AG04449 (cell line): Measurements from ENCODE around the gene HOXB5.

Experiments
- CTCF ChIA-PET: fragments of 350-600 bp; formaldehyde crosslinking; extraction: SDS; loops from one replicate; lab custom pipeline; 2021; ENCODE audit warnings: antibody characterized with exemption; lab: Yijun Ruan, JAX
- POLR2A ChIA-PET: fragments of 400-600, 350-600 bp; formaldehyde crosslinking; extraction: SDS; loops from one replicate; lab custom pipeline; 2020; ENCODE audit warnings: antibody characterized with exemption, inconsistent platforms; lab: Yijun Ruan, JAX
- DNase-seq: peaks from one replicate; pipeline ENCODE4 v3.0.0-alpha.2; 2010; ENCODE audit warnings: low read depth, low spot score
- H3K4me3 ChIP-seq: 2 replicates; pipeline ENCODE4 v1.5.1; 2011; ENCODE audit warnings: low read depth, mild to moderate bottlenecking, control low read depth, low read length
- TF ChIP-seq, protein P1 (sequence below): IDR thresholded peaks from one replicate; pipeline ENCODE4 v1.5.1; 2011; ENCODE audit warnings: mild to moderate bottlenecking, moderate library complexity, low read length, control low read depth, inconsistent platforms; ENCODE audit not compliant: insufficient read depth; ENCODE audit errors: missing control alignments

The HOXB5 gene

DNA sequence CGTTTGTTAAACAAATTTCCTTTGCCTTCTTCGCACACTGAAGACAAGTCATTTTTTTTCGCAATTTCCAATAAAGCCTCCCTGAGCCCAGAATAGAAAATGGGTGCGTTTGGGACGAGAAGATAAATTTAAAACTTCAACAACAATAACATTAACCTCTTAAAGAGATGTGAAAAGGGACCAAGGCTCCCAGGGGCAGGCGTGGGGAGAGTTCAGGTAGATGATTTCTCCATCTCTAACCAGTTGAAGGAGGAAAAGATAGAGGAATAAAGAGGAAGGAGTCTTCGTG is 14.2 kb downstream of the HOXB5 start:
- peak overlapping the region; percentile 78 for H3K4me3 ChIP-seq
- no peak for DNase-seq
- POLR2A ChIA-PET: interaction anchor here (1.1 kb wide), 1 partner anchor 8 kb away, joined by 6 read pairs; no protein-coding TSS in a partner anchor
- TF ChIP-seq, protein P1, sequence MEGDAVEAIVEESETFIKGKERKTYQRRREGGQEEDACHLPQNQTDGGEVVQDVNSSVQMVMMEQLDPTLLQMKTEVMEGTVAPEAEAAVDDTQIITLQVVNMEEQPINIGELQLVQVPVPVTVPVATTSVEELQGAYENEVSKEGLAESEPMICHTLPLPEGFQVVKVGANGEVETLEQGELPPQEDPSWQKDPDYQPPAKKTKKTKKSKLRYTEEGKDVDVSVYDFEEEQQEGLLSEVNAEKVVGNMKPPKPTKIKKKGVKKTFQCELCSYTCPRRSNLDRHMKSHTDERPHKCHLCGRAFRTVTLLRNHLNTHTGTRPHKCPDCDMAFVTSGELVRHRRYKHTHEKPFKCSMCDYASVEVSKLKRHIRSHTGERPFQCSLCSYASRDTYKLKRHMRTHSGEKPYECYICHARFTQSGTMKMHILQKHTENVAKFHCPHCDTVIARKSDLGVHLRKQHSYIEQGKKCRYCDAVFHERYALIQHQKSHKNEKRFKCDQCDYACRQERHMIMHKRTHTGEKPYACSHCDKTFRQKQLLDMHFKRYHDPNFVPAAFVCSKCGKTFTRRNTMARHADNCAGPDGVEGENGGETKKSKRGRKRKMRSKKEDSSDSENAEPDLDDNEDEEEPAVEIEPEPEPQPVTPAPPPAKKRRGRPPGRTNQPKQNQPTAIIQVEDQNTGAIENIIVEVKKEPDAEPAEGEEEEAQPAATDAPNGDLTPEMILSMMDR: no peak
- CTCF ChIA-PET: interaction anchor here (0.5 to 2.8 kb wide), 2 partner anchors 9 to 14 kb away, joined by 3 to 13 read pairs; no protein-coding TSS in a partner anchor

DNA sequence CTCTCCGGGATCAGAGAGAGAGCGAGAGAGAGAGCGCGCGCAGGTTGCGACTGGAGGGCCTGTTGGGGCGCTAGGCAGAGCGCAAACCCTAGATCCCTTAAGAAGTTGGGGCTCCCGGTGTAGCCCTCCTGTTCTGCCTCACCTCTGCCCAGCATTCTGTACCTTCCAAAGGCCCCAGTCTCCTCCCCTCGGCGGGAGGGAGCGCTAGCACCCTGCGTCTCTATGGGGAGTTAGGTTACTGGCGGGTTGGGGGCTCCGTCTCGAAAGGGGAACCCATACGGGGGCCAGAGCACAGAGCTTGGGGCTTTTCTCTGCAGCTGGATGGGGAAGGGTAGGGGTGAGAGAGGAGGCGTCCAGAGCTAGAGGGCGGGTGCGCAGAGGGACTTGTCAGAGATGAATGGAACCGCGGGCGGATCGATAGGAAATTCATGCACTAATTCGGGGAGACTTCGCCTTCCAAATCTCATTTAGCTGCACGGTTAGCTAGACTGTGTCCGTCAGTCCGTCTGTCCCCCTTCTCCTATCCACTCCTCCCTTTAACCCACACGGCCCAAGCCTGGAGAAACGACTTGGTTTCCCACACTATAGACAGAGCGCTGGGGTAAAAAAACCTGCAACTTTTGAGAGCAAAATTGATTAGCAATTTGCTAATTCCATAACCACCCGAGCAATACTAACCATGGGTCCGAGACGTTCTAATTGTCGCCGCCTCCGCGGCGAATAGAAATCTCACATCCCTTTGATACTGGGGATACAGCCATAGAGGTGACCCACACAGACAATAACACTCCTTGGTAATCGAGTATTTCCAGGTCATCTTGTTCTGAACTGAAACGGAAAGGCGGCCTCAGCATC is 14.7 kb downstream of the HOXB5 start:
- TF ChIP-seq, protein P1: no peak
- POLR2A ChIA-PET: interaction anchor here (0.5 to 1.1 kb wide), 6 partner anchors 9 to 92 kb away, joined by 3 to 6 read pairs (median 4); no protein-coding TSS in a partner anchor
- no peak for DNase-seq
- peak overlapping the region; percentile 78 for H3K4me3 ChIP-seq
- CTCF ChIA-PET: interaction anchor here (0.5 to 2.8 kb wide), 4 partner anchors 9 to 86 kb away, joined by 3 to 13 read pairs (median 3); no protein-coding TSS in a partner anchor

DNA sequence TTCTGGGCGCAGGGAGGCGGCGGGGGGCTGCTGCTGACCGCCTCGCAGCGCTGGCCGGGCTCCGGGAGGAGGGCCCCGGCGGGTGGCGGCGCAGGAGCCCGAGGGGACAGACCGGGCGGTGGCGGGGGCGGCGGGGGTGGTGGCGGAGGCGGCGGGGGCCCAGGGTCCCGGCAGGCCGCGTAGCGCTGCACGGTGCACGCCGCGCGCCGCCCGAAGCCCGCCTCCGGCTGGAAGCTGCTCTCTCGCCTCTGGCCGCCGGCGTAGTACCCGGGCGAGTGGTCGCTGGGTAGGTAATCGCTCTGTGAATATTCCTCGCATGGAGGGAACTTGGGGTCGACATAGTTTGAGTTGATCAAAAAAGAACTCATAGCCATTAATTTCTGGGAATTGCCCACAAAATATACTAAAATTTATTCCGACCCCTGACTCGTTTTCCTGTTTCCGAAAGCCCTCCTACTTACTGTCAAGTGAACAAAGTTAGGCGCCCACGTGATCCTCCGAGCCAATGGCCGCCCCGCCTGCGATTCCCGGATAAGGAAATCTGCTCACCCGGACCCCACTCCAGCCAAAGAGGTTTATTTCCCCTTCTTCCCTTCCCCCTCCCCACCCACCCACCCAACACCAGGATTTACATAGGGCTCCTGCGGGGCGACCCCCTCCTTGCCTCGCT is 15.5 kb downstream of the HOXB5 start, which contains the start of gene HOXB4:
Gene HOXB4 (minus strand): TSS at position 405 of the 670 bp plus-strand sequence. CDS start 31 bp downstream, at position 374.
- DNase-seq: no peak
- TF ChIP-seq, protein P1: no peak
- ChIA-PET CTCF (interaction anchor here (0.9 to 2.8 kb wide), 4 partner anchors 10 to 85 kb away, joined by 3 to 13 read pairs (median 4); no protein-coding TSS in a partner anchor), POLR2A (interaction anchor here (0.5 to 2.8 kb wide), 6 partner anchors 9 to 92 kb away, joined by 3 to 16 read pairs (median 5); no protein-coding TSS in a partner anchor)
- H3K4me3 ChIP-seq: peak within 1 kb of the TSS; percentile 78

DNA sequence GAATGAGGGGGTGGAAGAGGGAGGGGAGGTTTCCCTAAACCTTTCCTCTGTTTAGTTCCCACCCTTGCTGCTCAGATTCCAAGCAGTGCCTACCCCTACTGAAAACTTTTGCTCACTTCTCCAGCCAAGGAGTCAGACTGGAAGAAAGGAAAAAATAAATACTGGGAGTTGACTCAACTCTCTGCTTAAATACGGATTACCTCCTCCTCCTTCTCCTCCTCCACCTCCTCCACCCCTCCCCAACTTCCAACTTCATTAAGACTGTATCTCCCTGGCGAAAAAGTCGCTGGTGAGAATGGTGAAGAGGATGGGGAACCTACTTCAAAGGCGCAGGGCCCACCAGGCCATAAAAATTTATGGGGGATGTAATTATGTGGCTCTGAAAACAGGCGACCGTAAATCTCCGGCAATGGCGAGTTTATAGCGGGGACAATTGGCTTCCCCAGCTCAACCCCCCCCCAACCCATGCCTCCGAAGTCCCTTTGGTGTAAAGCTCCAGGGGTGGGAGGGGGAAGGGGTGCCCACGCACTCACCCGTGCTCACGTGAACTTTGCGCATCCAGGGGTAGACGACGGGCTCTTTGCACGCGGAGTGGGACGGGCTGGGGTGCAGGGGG is 16.1 kb downstream of the HOXB5 start:
- TF ChIP-seq, protein P1: no peak
- DNase-seq: no peak
- ChIA-PET POLR2A (interaction anchor here (1.0 to 2.8 kb wide), 10 partner anchors 10 to 94 kb away, joined by 3 to 16 read pairs (median 6); partner anchors contain the start of gene HOXB5), CTCF (interaction anchor here (1.0 to 1.3 kb wide), 2 partner anchors 35 to 226 kb away, joined by 3 to 5 read pairs; no protein-coding TSS in a partner anchor)
- peak overlapping the region; percentile 78 for H3K4me3 ChIP-seq

DNA sequence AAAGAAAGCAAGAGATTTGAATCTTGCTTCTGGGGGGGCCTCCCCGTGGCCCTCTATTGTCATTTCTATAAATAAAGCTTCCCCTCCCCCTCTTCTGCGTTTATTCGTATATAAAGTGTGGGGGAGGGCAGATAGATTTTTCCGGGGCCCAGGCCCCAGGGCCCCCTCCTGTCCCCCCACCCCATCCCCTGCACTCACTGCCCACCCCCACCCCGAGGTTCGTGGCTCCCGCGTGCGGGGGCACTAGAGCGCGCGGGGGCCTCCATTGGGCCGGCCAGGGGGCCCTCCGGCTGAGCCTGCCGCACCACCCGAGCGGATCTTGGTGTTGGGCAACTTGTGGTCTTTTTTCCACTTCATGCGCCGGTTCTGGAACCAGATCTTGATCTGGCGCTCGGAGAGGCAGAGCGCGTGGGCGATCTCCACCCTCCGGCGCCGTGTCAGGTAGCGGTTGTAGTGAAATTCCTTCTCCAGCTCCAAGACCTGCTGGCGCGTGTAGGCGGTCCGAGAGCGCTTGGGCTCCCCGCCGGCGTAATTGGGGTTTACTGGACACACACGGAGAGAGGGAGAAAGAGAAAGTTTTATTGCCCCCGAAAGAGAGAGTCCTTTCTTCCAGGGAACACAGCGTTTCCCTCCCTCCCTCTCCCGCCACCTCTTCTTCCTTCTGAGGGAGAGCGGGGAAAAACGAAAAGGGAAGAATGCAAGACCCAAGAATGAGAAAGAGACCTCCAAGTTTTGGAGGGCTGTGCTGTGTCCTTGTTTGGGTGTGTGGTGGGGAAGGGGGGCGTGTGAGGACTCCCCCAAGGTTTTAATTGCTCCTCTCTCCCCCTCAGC is 16.9 kb downstream of the HOXB5 start:
- TF ChIP-seq, protein P1: no peak
- POLR2A ChIA-PET: interaction anchor here (0.8 to 2.8 kb wide), 11 partner anchors 10 to 94 kb away, joined by 3 to 16 read pairs (median 5); partner anchors contain the start of gene HOXB5
- peak overlapping the region; percentile 78 for H3K4me3 ChIP-seq
- CTCF ChIA-PET: interaction anchor here (1.0 to 1.3 kb wide), 4 partner anchors 9 to 225 kb away, joined by 3 to 4 read pairs (median 4); no protein-coding TSS in a partner anchor
- no peak for DNase-seq
